Left hindlimb (tissue), 1 donor: ENCODE measurements around the gene SYNGR2.
A peak's percentile ranks its signal among the peaks of the same experiment; 100 is the strongest.

Experiments used
- DNase-seq: peaks from one replicate; pipeline ENCODE4 v3.0.0-alpha.2; 2018

SYNGR2 gene

DNA sequence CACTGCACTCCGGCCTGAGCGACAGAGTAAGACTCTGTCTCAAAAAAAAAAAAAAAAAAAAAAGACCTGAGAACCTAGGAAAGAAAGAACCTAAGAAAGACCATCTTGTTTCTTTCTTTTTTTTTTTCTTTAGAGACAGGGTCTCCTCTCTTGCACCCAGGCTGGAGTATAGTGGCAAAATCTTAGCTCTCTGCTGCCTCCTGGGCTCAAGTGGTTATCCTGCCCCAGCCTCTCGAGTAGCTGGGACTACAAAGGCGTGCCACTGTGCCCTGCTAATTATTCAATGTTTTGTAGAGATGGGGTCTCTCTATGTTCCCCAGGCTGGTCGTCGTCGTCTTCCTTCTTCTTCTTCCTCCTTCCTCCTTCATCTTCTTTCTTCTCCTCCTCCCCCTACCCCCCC lies 37.9 kb downstream of the SYNGR2 start:
- DNase-seq, result no peak

DNA sequence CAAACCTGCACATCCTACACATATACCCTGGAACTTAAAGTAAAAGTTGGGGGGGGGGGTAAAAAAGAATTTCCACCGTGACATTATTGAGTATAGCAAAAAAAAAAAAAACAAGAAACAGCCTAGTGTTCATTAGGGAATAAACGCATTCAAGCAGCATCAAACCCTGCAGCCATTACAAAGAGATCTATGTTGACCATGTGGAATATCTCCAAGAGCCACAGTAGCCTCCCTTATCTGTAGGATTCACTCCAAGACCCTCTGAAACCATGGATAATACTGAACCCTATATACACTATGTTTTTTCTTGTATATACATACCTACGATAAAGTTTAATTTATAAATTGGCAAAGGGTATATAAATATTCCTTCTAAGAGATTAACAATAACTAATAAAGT lies 40.1 kb downstream of the SYNGR2 start:
- DNase-seq, result no peak

GRCh38 chr17:78210111-78210510 lies 41.7 kb downstream of the SYNGR2 start:
- DNase-seq, result no peak

- DNase-seq, result no peak
Observed at GRCh38 chr17:78211032-78211431, 42.7 kb downstream of the SYNGR2 start.

DNA sequence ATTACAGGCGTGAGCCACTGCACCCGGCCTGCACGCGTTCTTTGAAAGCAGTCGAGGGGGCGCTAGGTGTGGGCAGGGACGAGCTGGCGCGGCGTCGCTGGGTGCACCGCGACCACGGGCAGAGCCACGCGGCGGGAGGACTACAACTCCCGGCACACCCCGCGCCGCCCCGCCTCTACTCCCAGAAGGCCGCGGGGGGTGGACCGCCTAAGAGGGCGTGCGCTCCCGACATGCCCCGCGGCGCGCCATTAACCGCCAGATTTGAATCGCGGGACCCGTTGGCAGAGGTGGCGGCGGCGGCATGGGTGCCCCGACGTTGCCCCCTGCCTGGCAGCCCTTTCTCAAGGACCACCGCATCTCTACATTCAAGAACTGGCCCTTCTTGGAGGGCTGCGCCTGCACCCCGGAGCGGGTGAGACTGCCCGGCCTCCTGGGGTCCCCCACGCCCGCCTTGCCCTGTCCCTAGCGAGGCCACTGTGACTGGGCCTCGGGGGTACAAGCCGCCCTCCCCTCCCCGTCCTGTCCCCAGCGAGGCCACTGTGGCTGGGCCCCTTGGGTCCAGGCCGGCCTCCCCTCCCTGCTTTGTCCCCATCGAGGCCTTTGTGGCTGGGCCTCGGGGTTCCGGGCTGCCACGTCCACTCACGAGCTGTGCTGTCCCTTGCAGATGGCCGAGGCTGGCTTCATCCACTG lies 45.8 kb downstream of the SYNGR2 start, which contains the start of gene BIRC5:
BIRC5 (plus strand) TSS at position 238 of the 690 bp plus-strand sequence; CDS start at position 302, 64 bp downstream.
- peak; percentile 89 for DNase-seq

DNA sequence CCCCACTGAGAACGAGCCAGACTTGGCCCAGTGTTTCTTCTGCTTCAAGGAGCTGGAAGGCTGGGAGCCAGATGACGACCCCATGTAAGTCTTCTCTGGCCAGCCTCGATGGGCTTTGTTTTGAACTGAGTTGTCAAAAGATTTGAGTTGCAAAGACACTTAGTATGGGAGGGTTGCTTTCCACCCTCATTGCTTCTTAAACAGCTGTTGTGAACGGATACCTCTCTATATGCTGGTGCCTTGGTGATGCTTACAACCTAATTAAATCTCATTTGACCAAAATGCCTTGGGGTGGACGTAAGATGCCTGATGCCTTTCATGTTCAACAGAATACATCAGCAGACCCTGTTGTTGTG lies 46.3 kb downstream of the SYNGR2 start:
- no peak for DNase-seq

DNA sequence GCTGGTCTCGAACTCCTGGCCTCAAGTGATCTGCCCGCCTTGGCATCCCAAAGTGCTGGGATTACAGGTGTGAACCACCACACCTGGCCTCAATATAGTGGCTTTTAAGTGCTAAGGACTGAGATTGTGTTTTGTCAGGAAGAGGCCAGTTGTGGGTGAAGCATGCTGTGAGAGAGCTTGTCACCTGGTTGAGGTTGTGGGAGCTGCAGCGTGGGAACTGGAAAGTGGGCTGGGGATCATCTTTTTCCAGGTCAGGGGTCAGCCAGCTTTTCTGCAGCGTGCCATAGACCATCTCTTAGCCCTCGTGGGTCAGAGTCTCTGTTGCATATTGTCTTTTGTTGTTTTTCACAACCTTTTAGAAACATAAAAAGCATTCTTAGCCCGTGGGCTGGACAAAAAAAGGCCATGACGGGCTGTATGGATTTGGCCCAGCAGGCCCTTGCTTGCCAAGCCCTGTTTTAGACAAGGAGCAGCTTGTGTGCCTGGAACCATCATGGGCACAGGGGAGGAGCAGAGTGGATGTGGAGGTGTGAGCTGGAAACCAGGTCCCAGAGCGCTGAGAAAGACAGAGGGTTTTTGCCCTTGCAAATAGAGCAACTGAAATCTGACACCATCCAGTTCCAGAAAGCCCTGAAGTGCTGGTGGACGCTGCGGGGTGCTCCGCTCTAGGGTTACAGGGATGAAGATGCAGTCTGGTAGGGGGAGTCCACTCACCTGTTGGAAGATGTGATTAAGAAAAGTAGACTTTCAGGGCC lies 51.2 kb downstream of the SYNGR2 start:
- DNase-seq, result no peak
